Measurements from ENCODE around the gene RASGRF2. TPM values are rescaled to one million over a fixed set of nuclear protein-coding genes. Genes with fewer than 3 reads are reported as not detected.

Gene RASGRF2
- total and polyA plus RNA-seq, 3 experiments from 2014 or later, result 11.1 to 13.5 (median 13.4) TPM

DNA sequence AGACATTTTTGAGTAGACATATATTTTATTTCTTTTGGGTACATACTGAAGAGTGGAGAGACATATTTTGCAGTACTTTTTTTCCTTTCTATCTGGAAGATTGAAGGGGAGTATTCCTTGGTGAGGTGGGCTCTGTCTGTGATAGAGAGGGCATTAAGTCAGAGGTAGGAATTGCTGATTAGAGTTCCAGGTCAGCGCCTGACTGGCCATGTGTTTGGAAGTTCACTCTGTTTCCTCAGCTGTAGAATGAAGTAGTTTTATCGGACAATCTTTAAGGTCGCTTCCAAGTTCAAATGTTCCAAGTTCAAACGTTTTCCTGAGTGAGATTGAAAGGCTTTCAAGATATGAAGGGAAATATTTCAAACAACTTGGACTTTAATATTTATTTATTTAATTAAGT lies 45.5 kb downstream of the RASGRF2 start:
- ChIA-PET POLR2A (interaction anchor here (1.8 kb wide), 1 partner anchor 45 kb away, joined by 10 read pairs; the partner anchor contains the start of gene RASGRF2), CTCF (interaction anchor here (1.9 kb wide), 1 partner anchor 46 kb away, joined by 4 read pairs; the partner anchor contains the start of gene RASGRF2)
- H3K27ac ChIP-seq (ENCODE audit: low read depth, low read length), result no peak overlapping the region
- Mint-ChIP-seq H3K27ac (peak overlapping the region; percentile 7 to 86 (median 67)), H3K9me3 (no peaks in the 10 kb centered on the region), H3K27me3 (peaks cover 0 to 2% of the 10 kb centered on the region in 2 donors), H3K36me3 (peaks cover 0 to 2% (median under 1%) of the 10 kb centered on the region in 3 donors), H3K4me3 (peak overlapping the region in 6 of 7 donors; percentile 13 to 56 (median 38)), H3K4me1 (peaks cover 75 to 88% (median 83%) of the 10 kb centered on the region in 3 donors)
- DNase-seq, result no peak
- peaks cover 73% of the 10 kb centered on the region for H3K4me1 ChIP-seq (ENCODE audit: insufficient read depth, low read length)
- H3K9me3 ChIP-seq (ENCODE audit: low read length), result no peaks in the 10 kb centered on the region
- H3K27me3 ChIP-seq (ENCODE audit: insufficient read depth, low read length, poor library complexity, severe bottlenecking), result no peaks in the 10 kb centered on the region
- H3K36me3 ChIP-seq (ENCODE audit: insufficient read depth, low read length), result no peaks in the 10 kb centered on the region
- no peak overlapping the region for H3K4me3 ChIP-seq (ENCODE audit: low read length)

- H3K9me3 Mint-ChIP-seq, result no peaks in the 10 kb centered on the region
- Histone ChIP-seq H3K36me3 (ENCODE audit: insufficient read depth, low read length) (no peaks in the 10 kb centered on the region), H3K27me3 (ENCODE audit: insufficient read depth, low read length, poor library complexity, severe bottlenecking) (no peaks in the 10 kb centered on the region), H3K4me1 (ENCODE audit: insufficient read depth, low read length) (peaks cover 77% of the 10 kb centered on the region), H3K27ac (ENCODE audit: low read depth, low read length) (no peak overlapping the region), H3K9me3 (ENCODE audit: low read length) (no peaks in the 10 kb centered on the region), H3K4me3 (ENCODE audit: low read length) (peak overlapping the region; percentile 70)
- peaks cover 0 to 2% (median 0%) of the 10 kb centered on the region in 3 donors for H3K36me3 Mint-ChIP-seq
- peak overlapping the region; percentile 65 to 89 (median 83) for H3K4me3 Mint-ChIP-seq
- POLR2A ChIA-PET, result interaction anchor here (1.8 kb wide), 1 partner anchor 46 kb away, joined by 10 read pairs; the partner anchor contains the start of gene RASGRF2
- peaks cover 0 to 2% of the 10 kb centered on the region in 2 donors for H3K27me3 Mint-ChIP-seq
- no peak for DNase-seq
- H3K27ac Mint-ChIP-seq, result peak overlapping the region; percentile 57 to 99 (median 91)
- CTCF ChIA-PET, result interaction anchor here (1.9 to 2.1 kb wide), 2 partner anchors 32 to 46 kb away, joined by 4 to 5 read pairs; partner anchors contain the start of gene RASGRF2
- H3K4me1 Mint-ChIP-seq, result peaks cover 72 to 88% (median 78%) of the 10 kb centered on the region in 3 donors
Observed at GRCh38 chr5:81006231-81006630, 46.1 kb downstream of the RASGRF2 start.

DNA sequence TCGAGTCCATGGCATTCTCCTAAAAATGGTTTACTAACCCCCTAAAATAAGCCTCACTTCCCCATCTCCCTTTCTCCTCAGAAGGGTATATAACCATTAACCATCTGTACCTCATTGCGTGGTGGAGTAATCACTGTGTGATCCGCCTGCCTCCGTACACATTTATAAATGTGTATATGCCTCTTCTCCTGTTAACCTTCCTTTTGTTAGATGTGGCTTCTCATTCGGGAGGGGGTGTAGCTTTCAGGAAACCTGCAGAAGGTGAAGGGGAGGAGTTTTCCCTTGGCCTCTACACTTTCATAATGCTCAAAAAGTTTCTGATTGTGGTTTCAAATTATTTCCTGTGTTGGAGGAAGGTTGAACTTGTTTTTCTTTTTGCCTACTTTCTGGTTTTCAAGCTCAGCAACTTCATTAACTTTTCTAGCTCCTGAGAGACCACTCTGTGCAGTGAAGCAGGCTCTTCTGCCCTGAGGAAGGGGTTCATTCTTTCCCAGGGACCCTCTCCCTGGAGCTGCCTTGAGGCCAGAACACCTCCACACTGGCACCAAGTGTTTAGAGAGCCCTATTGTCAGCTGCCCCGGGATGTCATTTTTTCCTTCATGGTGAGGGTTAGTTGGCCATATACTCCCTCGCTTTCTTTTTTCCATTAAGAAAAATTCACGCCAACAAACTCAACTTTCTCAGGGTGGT lies 46.9 kb downstream of the RASGRF2 start:
- Histone ChIP-seq H3K27me3 (ENCODE audit: insufficient read depth, low read length, poor library complexity, severe bottlenecking) (no peaks in the 10 kb centered on the region), H3K4me3 (ENCODE audit: low read length) (peak overlapping the region; percentile 70), H3K27ac (ENCODE audit: low read depth, low read length) (peak overlapping the region; percentile 34), H3K9me3 (ENCODE audit: low read length) (no peaks in the 10 kb centered on the region), H3K4me1 (ENCODE audit: insufficient read depth, low read length) (peaks cover 74% of the 10 kb centered on the region), H3K36me3 (ENCODE audit: insufficient read depth, low read length) (no peaks in the 10 kb centered on the region)
- peak; percentile 7 to 85 (median 56) for DNase-seq
- POLR2A ChIA-PET, result interaction anchor here (0.6 to 1.8 kb wide), 3 partner anchors 31 to 49 kb away, joined by 4 to 10 read pairs (median 6); partner anchors contain the start of gene RASGRF2
- Mint-ChIP-seq H3K4me1 (peaks cover 69 to 84% (median 70%) of the 10 kb centered on the region in 3 donors), H3K36me3 (peaks cover 0 to 2% (median under 1%) of the 10 kb centered on the region in 3 donors), H3K9me3 (no peaks in the 10 kb centered on the region), H3K27me3 (peaks cover 0 to 2% of the 10 kb centered on the region in 2 donors), H3K27ac (peak overlapping the region; percentile 76 to 99 (median 91)), H3K4me3 (peak overlapping the region; percentile 65 to 89 (median 83))
- CTCF ChIA-PET, result interaction anchor here (1.7 to 2.1 kb wide), 2 partner anchors 32 to 46 kb away, joined by 5 to 12 read pairs; partner anchors contain the start of gene RASGRF2

GRCh38 chr5:81007637-81008027 lies 47.5 kb downstream of the RASGRF2 start:
- no peaks in the 10 kb centered on the region for H3K36me3 ChIP-seq (ENCODE audit: insufficient read depth, low read length)
- Mint-ChIP-seq H3K9me3 (no peaks in the 10 kb centered on the region), H3K4me1 (peaks cover 66 to 83% (median 67%) of the 10 kb centered on the region in 3 donors), H3K36me3 (peaks cover 0 to 3% (median 2%) of the 10 kb centered on the region in 3 donors), H3K27me3 (peaks cover 0 to 2% of the 10 kb centered on the region in 2 donors), H3K27ac (peak overlapping the region; percentile 76 to 99 (median 91)), H3K4me3 (peak overlapping the region; percentile 65 to 89 (median 83))
- peak in 1 of 5 donors; percentile 40 for DNase-seq
- peak overlapping the region; percentile 70 for H3K4me3 ChIP-seq (ENCODE audit: low read length)
- ChIA-PET POLR2A (interaction anchor here (0.6 to 1.8 kb wide), 4 partner anchors 32 to 49 kb away, joined by 3 to 10 read pairs (median 5); partner anchors contain the start of gene RASGRF2), CTCF (interaction anchor here (1.7 to 2.1 kb wide), 2 partner anchors 33 to 47 kb away, joined by 5 to 12 read pairs; partner anchors contain the start of gene RASGRF2)
- H3K27ac ChIP-seq (ENCODE audit: low read depth, low read length), result peak overlapping the region; percentile 34
- no peaks in the 10 kb centered on the region for H3K27me3 ChIP-seq (ENCODE audit: insufficient read depth, low read length, poor library complexity, severe bottlenecking)
- H3K4me1 ChIP-seq (ENCODE audit: insufficient read depth, low read length), result peaks cover 71% of the 10 kb centered on the region
- H3K9me3 ChIP-seq (ENCODE audit: low read length), result no peaks in the 10 kb centered on the region

DNA sequence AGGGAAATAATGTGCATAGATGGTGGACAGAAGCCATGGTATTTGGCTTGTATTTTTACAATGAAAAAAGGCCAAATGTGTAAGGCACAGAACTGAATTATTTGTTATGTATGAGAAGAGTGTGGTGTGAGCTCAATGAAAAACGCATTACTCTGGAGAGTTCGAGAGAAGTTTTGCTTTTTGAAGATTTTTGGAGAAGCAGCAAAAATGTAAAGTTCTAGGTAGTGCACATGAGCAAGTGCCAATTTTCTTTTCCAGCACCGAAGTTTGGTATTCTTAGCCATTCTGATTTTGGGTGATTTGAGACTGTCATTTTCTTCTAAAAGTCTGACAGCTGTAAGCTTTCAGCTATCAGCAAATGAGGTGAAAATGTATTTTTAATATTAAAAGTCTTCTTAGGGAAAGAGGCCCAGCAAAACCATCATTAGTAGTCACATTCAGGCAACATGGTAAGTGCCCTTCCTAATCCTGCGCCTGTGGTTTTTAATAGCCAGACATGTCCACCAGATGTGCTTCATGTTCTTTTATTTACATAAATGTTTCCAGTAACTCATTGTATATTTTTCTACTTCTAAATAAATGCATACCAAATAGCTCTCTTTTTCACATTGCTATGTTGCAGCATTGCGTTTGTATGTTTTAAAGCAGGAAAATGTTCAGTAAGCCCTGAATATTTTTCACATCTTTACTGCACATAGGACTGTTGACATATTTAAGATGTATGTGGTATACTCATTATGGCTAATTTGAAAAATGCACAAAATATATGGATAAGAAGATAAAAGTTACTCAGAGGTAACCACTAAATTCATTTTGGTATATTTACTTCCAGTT lies 50.4 kb downstream of the RASGRF2 start:
- Mint-ChIP-seq H3K36me3 (peaks cover 3 to 7% (median 5%) of the 10 kb centered on the region in 3 donors), H3K9me3 (no peaks in the 10 kb centered on the region), H3K4me1 (peaks cover 55 to 71% (median 61%) of the 10 kb centered on the region in 3 donors), H3K4me3 (no peak overlapping the region), H3K27ac (peak overlapping the region in 7 of 8 donors; percentile 6 to 64 (median 35)), H3K27me3 (no peaks in the 10 kb centered on the region)
- ChIA-PET CTCF (no interaction called here), POLR2A (interaction anchor here (0.6 kb wide), 1 partner anchor 50 kb away, joined by 3 read pairs; no protein-coding TSS in a partner anchor)
- H3K36me3 ChIP-seq (ENCODE audit: insufficient read depth, low read length), result no peaks in the 10 kb centered on the region
- peaks cover 49% of the 10 kb centered on the region for H3K4me1 ChIP-seq (ENCODE audit: insufficient read depth, low read length)
- H3K9me3 ChIP-seq (ENCODE audit: low read length), result no peaks in the 10 kb centered on the region
- no peaks in the 10 kb centered on the region for H3K27me3 ChIP-seq (ENCODE audit: insufficient read depth, low read length, poor library complexity, severe bottlenecking)
- DNase-seq, result no peak
- H3K4me3 ChIP-seq (ENCODE audit: low read length), result no peak overlapping the region
- H3K27ac ChIP-seq (ENCODE audit: low read depth, low read length), result no peak overlapping the region

- H3K4me1 Mint-ChIP-seq, result peaks cover 40 to 68% (median 57%) of the 10 kb centered on the region in 3 donors
- Histone ChIP-seq H3K9me3 (ENCODE audit: low read length) (no peaks in the 10 kb centered on the region), H3K36me3 (ENCODE audit: insufficient read depth, low read length) (no peaks in the 10 kb centered on the region), H3K4me1 (ENCODE audit: insufficient read depth, low read length) (peaks cover 38% of the 10 kb centered on the region), H3K27me3 (ENCODE audit: insufficient read depth, low read length, poor library complexity, severe bottlenecking) (no peaks in the 10 kb centered on the region), H3K4me3 (ENCODE audit: low read length) (no peak overlapping the region), H3K27ac (ENCODE audit: low read depth, low read length) (no peak overlapping the region)
- CTCF ChIA-PET, result no interaction called here
- H3K36me3 Mint-ChIP-seq, result peaks cover 4 to 7% (median 5%) of the 10 kb centered on the region in 3 donors
- peak overlapping the region in 3 of 8 donors; percentile 22 to 63 (median 40) for H3K27ac Mint-ChIP-seq
- no peaks in the 10 kb centered on the region for H3K9me3 Mint-ChIP-seq
- peak overlapping the region in 3 of 7 donors; percentile 16 to 40 (median 23) for H3K4me3 Mint-ChIP-seq
- no peak for DNase-seq
- no peaks in the 10 kb centered on the region for H3K27me3 Mint-ChIP-seq
- POLR2A ChIA-PET, result no interaction called here
Observed at GRCh38 chr5:81014348-81014747, 54.2 kb downstream of the RASGRF2 start.

GRCh38 chr5:81016116-81016515 lies 56.0 kb downstream of the RASGRF2 start:
- DNase-seq, result no peak
- Histone ChIP-seq H3K9me3 (ENCODE audit: low read length) (no peaks in the 10 kb centered on the region), H3K4me3 (ENCODE audit: low read length) (no peak overlapping the region), H3K27me3 (ENCODE audit: insufficient read depth, low read length, poor library complexity, severe bottlenecking) (no peaks in the 10 kb centered on the region), H3K36me3 (ENCODE audit: insufficient read depth, low read length) (no peaks in the 10 kb centered on the region), H3K4me1 (ENCODE audit: insufficient read depth, low read length) (peaks cover 34% of the 10 kb centered on the region), H3K27ac (ENCODE audit: low read depth, low read length) (no peak overlapping the region)
- Mint-ChIP-seq H3K27me3 (no peaks in the 10 kb centered on the region), H3K4me1 (peaks cover 49 to 72% (median 70%) of the 10 kb centered on the region in 3 donors), H3K36me3 (peaks cover 4 to 7% (median 5%) of the 10 kb centered on the region in 3 donors), H3K9me3 (no peaks in the 10 kb centered on the region), H3K4me3 (no peak overlapping the region), H3K27ac (no peak overlapping the region)
- ChIA-PET POLR2A (no interaction called here), CTCF (no interaction called here)

Data from CD8-positive, alpha-beta memory T cell (primary cell).